Natural killer cell (primary cell): ENCODE results near the gene MASP1. TPM values are rescaled to one million over a fixed set of nuclear protein-coding genes. Genes with fewer than 3 reads are reported as not detected.

ENCODE experiments used
- ATAC-seq, 3 donors: fragments of 150-1000 bp in 2 of 3; fragments of 200-7000 bp in 1 of 3; cut with Tn5 transposase; 1 replicate in 1 of 3; 2 replicates in 2 of 3; pipeline ENCODE4 v1.10.0; 2021; ENCODE audit warnings: mild to moderate bottlenecking in 2 of 3, moderate library complexity in 2 of 3
- DNase-seq, 2 donors: peaks; one replicate each; pipeline versions ENCODE4 v3.0.0 to v3.0.0-alpha.2; 2013 to 2021; ENCODE audit warnings: mixed read lengths in 1 of 2
- H3K27ac ChIP-seq: one replicate; pipeline ENCODE4 v1.5.1; 2013; ENCODE audit warnings: mild to moderate bottlenecking, low read length
- H3K27me3 ChIP-seq: one replicate; pipeline ENCODE4 v1.6.1; 2013; ENCODE audit warnings: low read length; ENCODE audit not compliant: control insufficient read depth, insufficient read depth
- H3K36me3 ChIP-seq: one replicate; pipeline ENCODE4 v1.6.1; 2013; ENCODE audit warnings: low read length; ENCODE audit not compliant: control insufficient read depth, insufficient read depth
- H3K4me1 ChIP-seq: one replicate; pipeline ENCODE4 v1.6.1; 2013; ENCODE audit warnings: low read length; ENCODE audit not compliant: control insufficient read depth, insufficient read depth
- H3K4me3 ChIP-seq: one replicate; pipeline ENCODE4 v1.5.1; 2013; ENCODE audit warnings: low read length
- H3K9me3 ChIP-seq: one replicate; pipeline ENCODE4 v1.6.1; 2013; ENCODE audit warnings: low read length; ENCODE audit not compliant: control insufficient read depth, insufficient read depth
- H3K27ac Mint-ChIP-seq, 2 donors: one replicate each; pipeline ENCODE4 v1.8.0; 2022; ENCODE audit warnings: mild to moderate bottlenecking in 2 of 2, mixed read lengths in 2 of 2, moderate library complexity in 1 of 2
- H3K27me3 Mint-ChIP-seq, 2 donors: one replicate each; pipeline ENCODE4 v1.8.0; 2022; ENCODE audit warnings: low read depth in 2 of 2, mixed read lengths in 2 of 2
- H3K36me3 Mint-ChIP-seq: one replicate; pipeline ENCODE4 v1.8.0; 2022; ENCODE audit warnings: mixed read lengths
- H3K4me1 Mint-ChIP-seq, 2 donors: one replicate each; pipeline ENCODE4 v1.8.0; 2022; ENCODE audit warnings: mixed read lengths in 2 of 2
- H3K4me3 Mint-ChIP-seq: one replicate; pipeline ENCODE4 v1.8.0; 2022; ENCODE audit warnings: mild to moderate bottlenecking, moderate library complexity, mixed read lengths
- H3K9me3 Mint-ChIP-seq, 2 donors: one replicate each; pipeline ENCODE4 v1.8.0; 2022; ENCODE audit warnings: mixed read lengths in 2 of 2
- CTCF ChIP-seq: fragments of 200-600 bp; IDR thresholded peaks from one replicate; pipeline ENCODE4 v1.8.0; 2022; ENCODE audit warnings: antibody characterized with exemption
- WGBS: methylation state at CpG from one replicate; pipeline ENCODE4 v1.1.7; 2013; ENCODE audit warnings: missing lambda C conversion rate; ENCODE audit not compliant: insufficient coverage; 5-methylcytosine and 5-hydroxymethylcytosine counted together
- intact Hi-C: fragments of 100-400 bp; cut with micrococcal nuclease; formaldehyde crosslinking; loops from one replicate; pipeline ENCODE4 v1.14.2; 2022
- total RNA-seq, 4 donors: library from RNA; stranded (reverse); fragments of 120-200 nt in 1 of 4; gene quantifications; one replicate each; pipeline versions ENCODE4 v1.2.3 to v1.2.4, GENCODE V29; 2013 to 2022

The MASP1 gene
- total RNA-seq, 3 donors from 2014 or later (not counting 1 experiment from before 2014, with no cell fraction given), result not detected

DNA sequence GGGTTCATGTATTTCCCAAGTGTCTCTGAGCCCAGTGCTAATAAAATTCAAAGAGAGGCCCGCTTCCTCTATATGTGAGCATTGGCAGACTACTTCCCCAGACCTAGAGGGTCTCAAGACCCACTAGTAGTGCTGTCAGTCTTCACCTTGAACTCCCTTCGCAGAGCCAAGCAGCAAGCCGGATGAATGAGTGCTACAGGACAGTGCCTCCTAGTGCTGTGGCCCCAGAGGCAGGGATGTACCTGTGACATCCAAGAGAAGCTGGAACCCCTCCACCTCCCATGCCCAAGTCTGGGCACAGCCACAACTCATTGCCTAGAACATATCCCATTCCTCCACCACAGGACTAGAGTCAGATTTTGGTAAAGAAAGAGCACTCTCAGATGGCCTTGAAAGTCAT lies 37.2 kb upstream of the MASP1 start:
- 94% methylated on average over 3 of the region's 3 CpGs for WGBS
- Histone ChIP-seq H3K27me3 (peaks cover 4% of the 10 kb centered on the region), H3K36me3 (no peaks in the 10 kb centered on the region), H3K4me3 (no peak overlapping the region), H3K4me1 (no peaks in the 10 kb centered on the region), H3K27ac (no peak overlapping the region), H3K9me3 (no peaks in the 10 kb centered on the region)
- Mint-ChIP-seq H3K4me1 (no peaks in the 10 kb centered on the region), H3K4me3 (no peak overlapping the region), H3K27ac (no peak overlapping the region), H3K36me3 (no peaks in the 10 kb centered on the region), H3K27me3 (peaks cover 16% of the 10 kb centered on the region in 2 donors), H3K9me3 (no peaks in the 10 kb centered on the region)
- ATAC-seq, result no peak
- no peak for DNase-seq
- intact Hi-C loops, result no loop called here
- no peak for TF ChIP-seq CTCF

DNA sequence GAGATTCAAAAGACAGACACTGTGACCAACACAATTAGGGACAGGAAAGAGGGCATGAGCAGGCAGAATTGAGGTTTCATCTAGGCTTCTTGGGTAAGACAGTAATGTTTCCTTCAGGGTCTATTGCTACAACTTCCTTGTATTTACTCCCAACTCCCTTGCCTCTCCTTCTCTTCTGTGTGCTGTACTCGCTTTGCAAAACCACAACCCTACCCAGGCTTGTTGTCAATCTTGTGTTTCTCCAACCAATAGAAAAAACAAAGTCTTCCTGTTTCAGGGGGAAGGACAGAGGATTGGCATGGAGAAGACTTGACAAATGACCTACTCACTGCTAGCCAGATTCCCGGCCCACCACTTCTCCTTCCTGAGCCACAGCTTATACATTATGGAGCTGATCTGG lies 36.3 kb upstream of the MASP1 start:
- intact Hi-C loops, result loop anchor here (1.0 kb wide), 1 partner anchor 10 kb away; no protein-coding TSS in a partner anchor
- DNase-seq (no peak), ATAC-seq (no peak)
- 0% methylated on average over 1 of the region's 2 CpGs for WGBS
- H3K36me3 Mint-ChIP-seq, result no peaks in the 10 kb centered on the region
- TF ChIP-seq CTCF, result no peak
- no peak overlapping the region for H3K4me3 Mint-ChIP-seq
- H3K27ac Mint-ChIP-seq, result no peak overlapping the region
- H3K9me3 Mint-ChIP-seq, result no peaks in the 10 kb centered on the region
- Histone ChIP-seq H3K36me3 (no peaks in the 10 kb centered on the region), H3K4me3 (no peak overlapping the region), H3K27me3 (peaks cover 4% of the 10 kb centered on the region), H3K27ac (no peak overlapping the region), H3K4me1 (no peaks in the 10 kb centered on the region), H3K9me3 (no peaks in the 10 kb centered on the region)
- no peaks in the 10 kb centered on the region for H3K4me1 Mint-ChIP-seq
- H3K27me3 Mint-ChIP-seq, result peaks cover 15 to 16% of the 10 kb centered on the region in 2 donors

- H3K4me3 ChIP-seq, result no peak overlapping the region
- peaks cover 6% of the 10 kb centered on the region for H3K4me1 ChIP-seq
- Mint-ChIP-seq H3K9me3 (no peaks in the 10 kb centered on the region), H3K36me3 (no peaks in the 10 kb centered on the region), H3K27me3 (peaks cover 9 to 11% of the 10 kb centered on the region in 2 donors), H3K4me3 (no peak overlapping the region), H3K27ac (no peak overlapping the region), H3K4me1 (peaks cover 4 to 6% of the 10 kb centered on the region in 2 donors)
- WGBS, result 74% methylated on average over 4 of the region's 5 CpGs
- intact Hi-C loops, result no loop called here
- H3K27ac ChIP-seq, result no peak overlapping the region
- ATAC-seq (no peak), DNase-seq (no peak)
- H3K27me3 ChIP-seq, result peaks cover 4% of the 10 kb centered on the region
- H3K36me3 ChIP-seq, result no peaks in the 10 kb centered on the region
- no peaks in the 10 kb centered on the region for H3K9me3 ChIP-seq
- TF ChIP-seq CTCF, result no peak
Measured at GRCh38 chr3:187325632-187326031, 34.1 kb upstream of the MASP1 start.

GRCh38 chr3:187323091-187323490 lies 31.6 kb upstream of the MASP1 start:
- Mint-ChIP-seq H3K4me3 (no peak overlapping the region), H3K27ac (no peak overlapping the region), H3K4me1 (peaks cover 11 to 14% of the 10 kb centered on the region in 2 donors), H3K27me3 (peaks cover 6 to 7% of the 10 kb centered on the region in 2 donors), H3K9me3 (no peaks in the 10 kb centered on the region), H3K36me3 (no peaks in the 10 kb centered on the region)
- peaks cover 12% of the 10 kb centered on the region for H3K4me1 ChIP-seq
- H3K36me3 ChIP-seq, result no peaks in the 10 kb centered on the region
- no peaks in the 10 kb centered on the region for H3K9me3 ChIP-seq
- no peak overlapping the region for H3K4me3 ChIP-seq
- peaks cover 6% of the 10 kb centered on the region for H3K27me3 ChIP-seq
- DNase-seq (no peak), ATAC-seq (no peak)
- intact Hi-C loops, result no loop called here
- WGBS, result 86% methylated on average over 3 of the region's 3 CpGs
- TF ChIP-seq CTCF, result no peak
- no peak overlapping the region for H3K27ac ChIP-seq
